ENCODE measurements around the gene PEMT. TPM values are rescaled to one million over a fixed set of nuclear protein-coding genes. Genes with fewer than 3 reads are reported as not detected.

PEMT gene
- total RNA-seq, 2 experiments from 2014 or later: 11.4 to 12.0 TPM

DNA sequence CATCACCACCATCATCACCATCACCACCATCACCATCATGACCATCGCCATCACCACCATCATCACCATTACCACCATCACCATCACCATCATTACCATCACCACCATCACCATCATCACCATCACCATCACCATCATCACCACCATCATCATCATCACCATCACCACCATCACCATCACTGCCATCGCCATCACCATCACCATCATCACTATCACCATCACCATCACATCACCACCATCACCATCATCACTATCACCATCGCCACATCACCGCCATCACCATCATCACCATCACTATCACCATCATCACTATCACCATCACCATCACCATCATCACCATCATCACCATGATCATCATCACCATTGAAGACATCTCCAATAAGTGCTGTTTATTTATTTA, 131.5 kb downstream of the PEMT start:
- CTCF ChIA-PET: no interaction called here
- H3K4me1 Mint-ChIP-seq (ENCODE audit: low read depth): no peaks in the 10 kb centered on the region
- H3K9me3 ChIP-seq (ENCODE audit: control insufficient read depth in 1 of 2, insufficient read depth in 1 of 2, low read length in 2 of 2): peaks cover 0 to 3% of the 10 kb centered on the region in 2 experiments
- H3K27ac Mint-ChIP-seq: no peak overlapping the region
- POLR2A ChIA-PET: no interaction called here
- H3K4me3 ChIP-seq (ENCODE audit: low read length): no peak overlapping the region
- TF ChIP-seq, protein P1, sequence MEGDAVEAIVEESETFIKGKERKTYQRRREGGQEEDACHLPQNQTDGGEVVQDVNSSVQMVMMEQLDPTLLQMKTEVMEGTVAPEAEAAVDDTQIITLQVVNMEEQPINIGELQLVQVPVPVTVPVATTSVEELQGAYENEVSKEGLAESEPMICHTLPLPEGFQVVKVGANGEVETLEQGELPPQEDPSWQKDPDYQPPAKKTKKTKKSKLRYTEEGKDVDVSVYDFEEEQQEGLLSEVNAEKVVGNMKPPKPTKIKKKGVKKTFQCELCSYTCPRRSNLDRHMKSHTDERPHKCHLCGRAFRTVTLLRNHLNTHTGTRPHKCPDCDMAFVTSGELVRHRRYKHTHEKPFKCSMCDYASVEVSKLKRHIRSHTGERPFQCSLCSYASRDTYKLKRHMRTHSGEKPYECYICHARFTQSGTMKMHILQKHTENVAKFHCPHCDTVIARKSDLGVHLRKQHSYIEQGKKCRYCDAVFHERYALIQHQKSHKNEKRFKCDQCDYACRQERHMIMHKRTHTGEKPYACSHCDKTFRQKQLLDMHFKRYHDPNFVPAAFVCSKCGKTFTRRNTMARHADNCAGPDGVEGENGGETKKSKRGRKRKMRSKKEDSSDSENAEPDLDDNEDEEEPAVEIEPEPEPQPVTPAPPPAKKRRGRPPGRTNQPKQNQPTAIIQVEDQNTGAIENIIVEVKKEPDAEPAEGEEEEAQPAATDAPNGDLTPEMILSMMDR (IDR thresholded peaks at IDR 0.05): no peak
- H3K4me3 Mint-ChIP-seq: no peak overlapping the region
- H3K9me3 Mint-ChIP-seq: peaks cover 3% of the 10 kb centered on the region
- no peak overlapping the region for H3K27ac ChIP-seq (ENCODE audit: low read depth in 1 of 2, low read length in 2 of 2)
- intact Hi-C loops (cut with DNase I, micrococcal nuclease): no loop called here
- no peaks in the 10 kb centered on the region for H3K36me3 ChIP-seq (ENCODE audit: insufficient read depth, low read length)
- peaks cover 5% of the 10 kb centered on the region for H3K27me3 Mint-ChIP-seq
- no peaks in the 10 kb centered on the region for H3K4me1 ChIP-seq (ENCODE audit: insufficient read depth, low read length)
- no peaks in the 10 kb centered on the region for H3K36me3 Mint-ChIP-seq (ENCODE audit: low read depth)
- ATAC-seq (ENCODE audit: poor library complexity): no peak
- H3K27me3 ChIP-seq (ENCODE audit: control insufficient read depth in 1 of 2, insufficient read depth in 2 of 2, low read length in 2 of 2): no peaks in the 10 kb centered on the region
- no peak for DNase-seq

DNA sequence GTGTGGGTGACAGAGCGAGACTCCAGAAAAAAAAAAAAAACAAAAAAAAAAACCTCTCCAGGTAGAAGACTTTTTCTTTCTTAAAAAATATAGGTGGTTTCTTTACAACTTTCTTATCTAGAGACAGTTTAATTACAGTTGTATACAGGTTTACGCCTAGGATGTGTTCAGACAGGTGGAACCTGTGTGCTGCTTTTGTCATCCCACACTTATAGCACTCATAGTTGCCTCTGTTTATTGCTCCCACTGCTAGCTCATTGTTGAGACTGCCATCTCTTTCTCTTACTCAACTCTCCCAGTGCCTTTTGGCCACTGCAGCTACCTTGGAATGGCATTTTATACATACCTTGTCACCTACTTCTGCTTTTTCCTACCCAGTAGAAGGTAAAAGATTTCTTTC, 133.8 kb downstream of the PEMT start:
- no peak overlapping the region for H3K4me3 ChIP-seq (ENCODE audit: low read length)
- H3K27me3 Mint-ChIP-seq: no peaks in the 10 kb centered on the region
- H3K27me3 ChIP-seq (ENCODE audit: control insufficient read depth in 1 of 2, insufficient read depth in 2 of 2, low read length in 2 of 2): no peaks in the 10 kb centered on the region
- intact Hi-C loops (cut with DNase I, micrococcal nuclease): no loop called here
- H3K36me3 Mint-ChIP-seq (ENCODE audit: low read depth): no peaks in the 10 kb centered on the region
- no peaks in the 10 kb centered on the region for H3K36me3 ChIP-seq (ENCODE audit: insufficient read depth, low read length)
- H3K9me3 Mint-ChIP-seq: peaks cover 3% of the 10 kb centered on the region
- CTCF ChIA-PET: no interaction called here
- ATAC-seq (ENCODE audit: poor library complexity) (no peak), DNase-seq (no peak)
- peaks cover 0 to 3% of the 10 kb centered on the region in 2 experiments for H3K9me3 ChIP-seq (ENCODE audit: control insufficient read depth in 1 of 2, insufficient read depth in 1 of 2, low read length in 2 of 2)
- H3K4me1 ChIP-seq (ENCODE audit: insufficient read depth, low read length): no peaks in the 10 kb centered on the region
- POLR2A ChIA-PET: no interaction called here
- no peak overlapping the region for H3K4me3 Mint-ChIP-seq
- no peak overlapping the region for H3K27ac ChIP-seq (ENCODE audit: low read depth in 1 of 2, low read length in 2 of 2)
- H3K27ac Mint-ChIP-seq: no peak overlapping the region
- TF ChIP-seq, protein P1 (IDR thresholded peaks at IDR 0.05): no peak
- no peaks in the 10 kb centered on the region for H3K4me1 Mint-ChIP-seq (ENCODE audit: low read depth)

DNA sequence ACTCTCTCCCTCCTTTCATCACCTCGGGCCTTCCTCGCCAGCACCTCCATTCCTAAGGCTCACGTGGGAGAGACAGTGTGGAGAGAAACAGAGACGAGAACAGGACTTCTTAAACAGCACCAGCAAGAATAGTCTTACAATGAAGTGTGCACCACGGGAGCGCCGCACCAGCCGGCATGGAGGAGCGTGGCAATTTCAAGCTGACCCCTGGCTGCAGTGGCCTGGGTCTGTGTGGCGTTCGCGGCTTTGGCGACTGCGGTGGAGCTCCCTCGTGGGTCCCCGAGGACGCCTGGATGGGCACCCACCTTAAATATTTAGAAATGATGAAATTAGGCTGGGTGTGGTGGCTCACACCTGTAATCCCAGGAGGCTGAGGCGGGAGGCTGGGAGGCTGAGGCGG, 135.3 kb downstream of the PEMT start:
- H3K27ac Mint-ChIP-seq: no peak overlapping the region
- no peaks in the 10 kb centered on the region for H3K4me1 ChIP-seq (ENCODE audit: insufficient read depth, low read length)
- no peaks in the 10 kb centered on the region for H3K36me3 ChIP-seq (ENCODE audit: insufficient read depth, low read length)
- no peaks in the 10 kb centered on the region for H3K36me3 Mint-ChIP-seq (ENCODE audit: low read depth)
- ChIA-PET POLR2A (interaction anchor here (1.0 kb wide), 1 partner anchor 20 kb away, joined by 3 read pairs; no protein-coding TSS in a partner anchor), CTCF (no interaction called here)
- DNase-seq: no peak
- no peaks in the 10 kb centered on the region for H3K4me1 Mint-ChIP-seq (ENCODE audit: low read depth)
- intact Hi-C loops (cut with DNase I, micrococcal nuclease): no loop called here
- no peak overlapping the region for H3K27ac ChIP-seq (ENCODE audit: low read depth in 1 of 2, low read length in 2 of 2)
- TF ChIP-seq, protein P1 (IDR thresholded peaks at IDR 0.05): no peak
- H3K9me3 Mint-ChIP-seq: peaks cover 3% of the 10 kb centered on the region
- H3K27me3 Mint-ChIP-seq: no peaks in the 10 kb centered on the region
- no peak for ATAC-seq (ENCODE audit: poor library complexity)
- H3K27me3 ChIP-seq (ENCODE audit: control insufficient read depth in 1 of 2, insufficient read depth in 2 of 2, low read length in 2 of 2): no peaks in the 10 kb centered on the region
- peaks cover 0 to 3% of the 10 kb centered on the region in 2 experiments for H3K9me3 ChIP-seq (ENCODE audit: control insufficient read depth in 1 of 2, insufficient read depth in 1 of 2, low read length in 2 of 2)
- H3K4me3 ChIP-seq (ENCODE audit: low read length): no peak overlapping the region
- no peak overlapping the region for H3K4me3 Mint-ChIP-seq

Other genes starting within 250 kb of the PEMT start
- gene MED9, start 114.7 kb downstream of the PEMT start, total RNA-seq: 10 to 100 TPM; 27.0 to 27.9 TPM
- gene RASD1, start 95.3 kb downstream of the PEMT start, total RNA-seq: 1 to 10 TPM; 1.8 to 2.0 TPM
- 10 to 100 TPM; 19.3 to 25.2 TPM for gene RAI1, start 89.8 kb upstream of the PEMT start, total RNA-seq
- gene SREBF1, start 245.3 kb upstream of the PEMT start, total RNA-seq: 100 to 1,000 TPM; 249 to 264 TPM

Data from CD4-positive, alpha-beta T cell (primary cell).